C4-2B (cell line): ENCODE measurements around the gene TAB2.

Experiments
- ZFX ChIP-seq: fragments of 450-650 bp; IDR thresholded peaks from 2 replicates; pipeline ENCODE4 v1.6.1; 2017
- TF ChIP-seq, protein P1 (sequence below): fragments of 450-650 bp; conservative IDR thresholded peaks from 2 replicates; pipeline ENCODE4 v1.5.1; 2017; ENCODE audit warnings: mild to moderate bottlenecking

DNA sequence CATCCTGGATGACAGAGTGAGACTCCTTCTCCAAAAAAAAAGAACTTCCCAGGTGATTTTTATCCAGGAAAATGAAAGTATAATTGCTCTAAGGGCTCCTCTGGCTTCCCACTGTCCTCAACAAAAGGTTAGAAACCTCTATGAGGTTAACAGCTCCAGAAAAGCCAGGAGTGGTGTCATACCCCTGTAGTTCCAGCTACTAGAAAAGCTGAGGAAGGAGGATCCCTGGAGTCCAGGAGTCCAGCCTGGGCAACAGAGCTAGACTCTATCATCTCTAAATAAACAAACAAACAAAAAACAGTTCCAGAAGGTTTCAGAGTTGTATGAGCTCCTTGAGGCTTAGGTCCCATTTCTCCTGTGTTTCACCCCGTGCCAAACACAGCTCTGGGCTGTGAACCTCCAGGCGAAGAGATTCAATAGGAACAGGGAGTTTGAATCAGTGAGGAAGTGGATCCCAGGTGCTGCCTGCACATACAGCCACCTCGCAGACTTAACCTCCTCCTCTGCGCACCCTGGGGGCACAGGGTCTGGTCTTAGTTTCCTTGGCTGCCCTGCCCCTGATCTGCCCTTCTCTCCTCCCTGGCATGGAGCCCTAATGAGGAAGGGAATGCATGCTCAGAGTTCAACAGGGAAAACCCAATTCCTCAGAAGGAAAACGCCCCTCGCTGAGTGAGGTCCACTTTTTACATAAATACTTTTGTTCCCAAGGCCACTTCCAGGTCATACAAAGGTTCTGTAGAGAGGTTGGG lies 136.3 kb downstream of the TAB2 start:
- TF ChIP-seq, protein P1, sequence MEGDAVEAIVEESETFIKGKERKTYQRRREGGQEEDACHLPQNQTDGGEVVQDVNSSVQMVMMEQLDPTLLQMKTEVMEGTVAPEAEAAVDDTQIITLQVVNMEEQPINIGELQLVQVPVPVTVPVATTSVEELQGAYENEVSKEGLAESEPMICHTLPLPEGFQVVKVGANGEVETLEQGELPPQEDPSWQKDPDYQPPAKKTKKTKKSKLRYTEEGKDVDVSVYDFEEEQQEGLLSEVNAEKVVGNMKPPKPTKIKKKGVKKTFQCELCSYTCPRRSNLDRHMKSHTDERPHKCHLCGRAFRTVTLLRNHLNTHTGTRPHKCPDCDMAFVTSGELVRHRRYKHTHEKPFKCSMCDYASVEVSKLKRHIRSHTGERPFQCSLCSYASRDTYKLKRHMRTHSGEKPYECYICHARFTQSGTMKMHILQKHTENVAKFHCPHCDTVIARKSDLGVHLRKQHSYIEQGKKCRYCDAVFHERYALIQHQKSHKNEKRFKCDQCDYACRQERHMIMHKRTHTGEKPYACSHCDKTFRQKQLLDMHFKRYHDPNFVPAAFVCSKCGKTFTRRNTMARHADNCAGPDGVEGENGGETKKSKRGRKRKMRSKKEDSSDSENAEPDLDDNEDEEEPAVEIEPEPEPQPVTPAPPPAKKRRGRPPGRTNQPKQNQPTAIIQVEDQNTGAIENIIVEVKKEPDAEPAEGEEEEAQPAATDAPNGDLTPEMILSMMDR: no peak
- no peak for TF ChIP-seq ZFX
